ENCODE measurements around the gene CCNY.

DNA sequence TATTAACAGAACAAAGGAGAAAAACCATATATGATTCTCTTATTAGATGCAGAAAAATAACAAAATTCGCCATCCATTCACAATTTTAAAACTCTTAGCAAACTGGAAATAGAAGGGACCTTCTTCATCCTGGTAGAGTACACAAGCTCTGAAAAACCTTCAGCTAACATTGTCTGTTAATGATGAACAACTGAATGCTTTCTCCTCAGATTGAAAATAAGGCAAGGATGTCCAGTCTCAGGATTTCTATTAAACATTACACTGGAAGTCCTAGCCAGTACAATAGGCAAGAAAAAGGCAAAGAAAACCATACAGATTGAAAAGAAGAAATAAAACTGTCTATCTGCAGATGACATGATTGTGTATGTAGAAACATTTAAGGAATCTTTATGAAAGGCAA lies 16.0 kb upstream of the CCNY start:
- TF ChIP-seq, protein P1, sequence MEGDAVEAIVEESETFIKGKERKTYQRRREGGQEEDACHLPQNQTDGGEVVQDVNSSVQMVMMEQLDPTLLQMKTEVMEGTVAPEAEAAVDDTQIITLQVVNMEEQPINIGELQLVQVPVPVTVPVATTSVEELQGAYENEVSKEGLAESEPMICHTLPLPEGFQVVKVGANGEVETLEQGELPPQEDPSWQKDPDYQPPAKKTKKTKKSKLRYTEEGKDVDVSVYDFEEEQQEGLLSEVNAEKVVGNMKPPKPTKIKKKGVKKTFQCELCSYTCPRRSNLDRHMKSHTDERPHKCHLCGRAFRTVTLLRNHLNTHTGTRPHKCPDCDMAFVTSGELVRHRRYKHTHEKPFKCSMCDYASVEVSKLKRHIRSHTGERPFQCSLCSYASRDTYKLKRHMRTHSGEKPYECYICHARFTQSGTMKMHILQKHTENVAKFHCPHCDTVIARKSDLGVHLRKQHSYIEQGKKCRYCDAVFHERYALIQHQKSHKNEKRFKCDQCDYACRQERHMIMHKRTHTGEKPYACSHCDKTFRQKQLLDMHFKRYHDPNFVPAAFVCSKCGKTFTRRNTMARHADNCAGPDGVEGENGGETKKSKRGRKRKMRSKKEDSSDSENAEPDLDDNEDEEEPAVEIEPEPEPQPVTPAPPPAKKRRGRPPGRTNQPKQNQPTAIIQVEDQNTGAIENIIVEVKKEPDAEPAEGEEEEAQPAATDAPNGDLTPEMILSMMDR (IDR thresholded peaks at IDR 0.05) = no peak
- TF ChIP-seq POLR2A (IDR thresholded peaks at IDR 0.05) = no peak
